Vagina (tissue), 2 donors: ENCODE data around the gene SRCIN1.

Experiments
- CTCF ChIP-seq, 3 experiments: fragments of 450-650 bp in 2 of 3; fragments of 200-600 bp in 1 of 3; sonication (generic) in 1 of 3; IDR thresholded peaks; one replicate each; pipeline ENCODE4 v1.5.1; 2017 to 2019; ENCODE audit warnings: antibody characterized with exemption in 3 of 3, mild to moderate bottlenecking in 2 of 3, moderate library complexity in 2 of 3
- POLR2A ChIP-seq, 2 donors: fragments of 450-650 bp; IDR thresholded peaks; one replicate each; pipeline ENCODE4 v1.6.1; 2017; ENCODE audit warnings: antibody characterized with exemption in 2 of 2, mild to moderate bottlenecking in 2 of 2, moderate library complexity in 2 of 2

GRCh38 chr17:38507436-38507835 lies 98.3 kb downstream of the SRCIN1 start:
- TF ChIP-seq POLR2A (IDR thresholded peaks at IDR 0.05), result no peak
- no peak for TF ChIP-seq CTCF (IDR thresholded peaks at IDR 0.05)
